SK-N-MC (cell line): Measurements from ENCODE around the gene TMEM121.

Experiments
- DNase-seq: peaks from one replicate; pipeline ENCODE4 v3.0.0-alpha.2; 2011; ENCODE audit warnings: low read depth, low spot score
- H3K27ac ChIP-seq: fragments of 200-600 bp; sonication (generic); 2 replicates; pipeline ENCODE4 v1.5.1; 2016; ENCODE audit warnings: mixed run types
- H3K36me3 ChIP-seq: fragments of 200-600 bp; sonication (generic); 2 replicates; pipeline ENCODE4 v1.6.1; 2017; ENCODE audit warnings: antibody characterized with exemption, low read length, mixed read lengths; ENCODE audit not compliant: insufficient read depth
- H3K4me3 ChIP-seq: fragments of 200-600 bp; sonication (generic); 2 replicates; pipeline ENCODE4 v1.5.1; 2016
- H3K9ac ChIP-seq: fragments of 200-600 bp; sonication (generic); 2 replicates; pipeline ENCODE4 v1.8.0; 2017; ENCODE audit warnings: mixed run types, mixed read lengths; ENCODE audit not compliant: insufficient read length
- H3K9me3 ChIP-seq: fragments of 200-600 bp; sonication (generic); 2 replicates; pipeline ENCODE4 v1.6.1; 2017; ENCODE audit warnings: low read depth, mild to moderate bottlenecking, antibody characterized with exemption, low read length, moderate library complexity, mixed read lengths
- EZH2 ChIP-seq: fragments of 200-600 bp; sonication (generic); IDR thresholded peaks from one replicate; pipeline ENCODE4 v1.6.1; 2017; ENCODE audit warnings: antibody characterized with exemption
- FOXP2 ChIP-seq: optimal IDR thresholded peaks from 2 replicates; pipeline ENCODE3; 2011; ENCODE audit warnings: mild to moderate bottlenecking, moderate library complexity; ENCODE audit not compliant: insufficient read depth; ENCODE audit errors: extremely low read length, control extremely low read depth
- POLR2AphosphoS5 ChIP-seq: IDR thresholded peaks from 2 replicates; pipeline ENCODE4 v1.6.1; 2012; ENCODE audit warnings: mild to moderate bottlenecking, low read depth, low read length, borderline replicate concordance

Gene TMEM121

DNA sequence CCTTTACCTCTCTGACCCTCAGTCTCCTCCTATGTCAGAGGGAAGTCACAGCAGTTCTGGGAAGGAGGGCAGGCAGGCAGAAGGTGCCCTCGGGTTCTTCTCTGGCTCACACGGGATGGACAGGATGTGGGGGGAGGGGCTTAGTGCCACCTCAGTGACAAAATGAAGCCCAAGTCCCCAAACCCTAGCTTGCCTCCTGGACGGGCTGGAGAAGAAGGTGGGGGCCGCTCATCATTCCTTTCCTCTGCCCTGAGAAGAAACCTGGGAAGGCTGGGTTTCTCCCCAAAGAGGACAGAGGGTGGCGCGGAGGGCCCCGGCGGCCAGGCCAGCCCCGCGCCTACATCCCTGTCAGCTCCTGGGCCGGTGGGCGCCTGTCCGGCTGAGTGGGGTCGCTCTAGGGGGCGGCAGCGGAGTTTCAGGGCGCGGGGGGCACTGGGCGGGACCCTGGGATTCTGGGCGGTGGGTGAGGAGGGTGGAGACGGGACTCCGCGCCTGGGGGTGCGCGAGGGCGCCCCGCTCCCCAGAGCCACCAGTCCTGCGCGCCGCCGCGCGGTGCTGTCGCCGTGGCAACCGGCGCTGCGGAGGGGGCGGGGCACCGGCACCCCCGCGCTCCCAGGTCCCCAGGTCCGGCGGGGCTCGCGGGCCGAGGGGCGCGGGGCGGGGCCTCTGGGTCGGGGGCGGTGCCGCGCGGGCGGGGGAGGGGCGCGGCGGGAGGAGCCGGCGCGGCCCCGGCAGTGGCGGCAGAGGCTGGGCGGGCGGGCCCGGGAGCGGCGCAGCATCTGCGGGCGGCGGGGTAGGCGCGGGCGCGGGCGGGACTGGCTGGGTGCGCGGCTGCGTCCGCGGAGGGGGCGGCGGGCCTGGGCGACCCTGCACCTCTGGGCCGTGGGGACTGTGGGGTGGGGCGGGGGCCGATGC lies at the start of gene TMEM121:
TSS of gene TMEM121 (plus strand) at position 723 of the 915 bp plus-strand sequence. CDS start 2,252 bp downstream, outside the sequence.
- no peak for DNase-seq
- Histone ChIP-seq H3K9ac (peak within 1 kb of the TSS; percentile 53), H3K4me3 (peak within 1 kb of the TSS; percentile 81), H3K27ac (no peak within 1 kb of the TSS), H3K9me3 (no peaks in the 10 kb centered on the region), H3K36me3 (no peaks in the 10 kb centered on the region)
- TF ChIP-seq FOXP2 = no peak
- no peak for TF ChIP-seq EZH2
- no peak for TF ChIP-seq POLR2AphosphoS5

DNA sequence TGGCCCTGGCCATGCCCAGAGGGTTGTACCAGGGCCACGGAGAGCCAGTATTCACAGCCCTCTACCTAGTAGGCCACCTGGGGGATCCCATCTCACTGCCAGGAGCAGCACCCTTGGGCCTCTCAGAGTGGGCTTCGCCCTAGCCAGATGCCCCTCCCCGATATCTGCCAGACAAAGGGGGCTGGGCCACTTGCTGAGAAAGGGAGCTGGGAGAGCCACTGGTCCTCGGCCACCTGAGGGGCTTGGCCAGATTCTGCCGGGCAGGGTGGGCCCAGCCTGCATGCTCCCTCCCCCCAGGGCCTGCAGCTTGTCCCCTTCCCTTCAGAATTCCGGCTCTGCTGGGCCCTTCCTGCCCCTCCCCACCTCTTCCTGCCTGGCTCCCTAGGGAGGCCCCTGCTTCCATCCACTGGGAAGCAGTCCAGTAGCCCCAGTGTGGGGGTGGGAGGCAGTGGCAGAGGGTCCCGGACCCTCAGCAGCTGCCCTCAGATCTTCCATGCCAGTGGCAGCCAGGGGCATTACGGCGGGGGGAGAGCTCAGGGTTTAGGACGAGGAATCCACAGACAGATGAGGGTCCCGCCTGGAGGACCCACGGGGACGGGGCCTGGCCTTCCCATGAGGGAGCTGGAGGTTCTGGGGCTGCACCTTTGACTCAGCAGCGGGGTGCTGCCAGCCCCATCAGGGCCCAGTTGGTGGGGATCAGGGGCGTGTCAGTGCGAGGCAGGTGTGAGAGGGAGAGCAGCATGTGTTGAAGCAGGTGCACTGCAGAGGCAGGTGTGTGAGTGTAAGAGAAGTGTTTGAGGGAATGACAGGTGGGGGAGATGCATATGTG lies 49.3 kb upstream of the TMEM121 start:
- no peak for DNase-seq
- TF ChIP-seq POLR2AphosphoS5 = no peak
- no peak for TF ChIP-seq EZH2
- no peak for TF ChIP-seq FOXP2
- peak overlapping the region; percentile 91 for H3K9ac ChIP-seq
- peak overlapping the region; percentile 96 for H3K4me3 ChIP-seq
- peak overlapping the region; percentile 85 for H3K27ac ChIP-seq
- no peaks in the 10 kb centered on the region for H3K9me3 ChIP-seq
- H3K36me3 ChIP-seq = peaks cover 8% of the 10 kb centered on the region

DNA sequence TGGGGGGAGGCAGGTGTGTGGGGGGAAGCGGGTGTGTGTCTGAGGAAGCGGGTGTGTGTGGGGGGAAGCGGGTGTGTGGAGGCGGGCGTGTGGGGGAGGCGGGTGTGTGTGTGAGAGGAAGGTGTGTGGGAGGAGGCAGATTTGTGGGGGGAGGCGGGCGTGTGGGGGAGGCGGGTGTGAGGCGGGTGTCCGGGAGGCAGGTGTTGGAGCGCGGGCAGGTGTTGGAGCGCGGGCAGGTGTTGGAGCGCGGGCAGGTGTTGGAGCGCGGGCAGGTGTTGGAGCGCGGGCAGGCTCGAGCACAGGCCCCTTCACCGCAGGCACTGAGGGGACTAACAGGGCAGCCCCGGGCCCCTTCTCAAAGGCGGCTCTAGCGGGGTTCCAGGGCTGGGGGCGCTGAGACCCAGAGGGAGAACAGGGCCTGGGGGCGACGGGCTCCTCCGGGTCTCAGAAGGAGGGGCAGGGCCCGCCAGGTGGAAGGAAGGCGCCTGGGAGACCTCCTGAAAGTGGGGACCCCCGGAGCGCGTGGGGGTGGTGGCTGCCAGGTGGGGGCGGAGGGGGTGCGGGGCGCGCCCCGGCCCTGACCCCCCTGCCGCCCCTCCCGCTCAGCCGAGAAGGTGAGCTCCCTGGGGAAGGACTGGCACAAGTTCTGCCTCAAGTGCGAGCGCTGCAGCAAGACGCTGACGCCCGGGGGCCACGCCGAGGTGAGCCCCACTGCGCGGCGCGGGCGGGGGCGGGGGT lies 48.6 kb upstream of the TMEM121 start:
- no peaks in the 10 kb centered on the region for H3K9me3 ChIP-seq
- no peak for DNase-seq
- peaks cover 8% of the 10 kb centered on the region for H3K36me3 ChIP-seq
- peak overlapping the region; percentile 85 for H3K27ac ChIP-seq
- TF ChIP-seq EZH2 (no peak), POLR2AphosphoS5 (no peak), FOXP2 (no peak)
- H3K4me3 ChIP-seq = peak overlapping the region; percentile 96
- no peak overlapping the region for H3K9ac ChIP-seq

DNA sequence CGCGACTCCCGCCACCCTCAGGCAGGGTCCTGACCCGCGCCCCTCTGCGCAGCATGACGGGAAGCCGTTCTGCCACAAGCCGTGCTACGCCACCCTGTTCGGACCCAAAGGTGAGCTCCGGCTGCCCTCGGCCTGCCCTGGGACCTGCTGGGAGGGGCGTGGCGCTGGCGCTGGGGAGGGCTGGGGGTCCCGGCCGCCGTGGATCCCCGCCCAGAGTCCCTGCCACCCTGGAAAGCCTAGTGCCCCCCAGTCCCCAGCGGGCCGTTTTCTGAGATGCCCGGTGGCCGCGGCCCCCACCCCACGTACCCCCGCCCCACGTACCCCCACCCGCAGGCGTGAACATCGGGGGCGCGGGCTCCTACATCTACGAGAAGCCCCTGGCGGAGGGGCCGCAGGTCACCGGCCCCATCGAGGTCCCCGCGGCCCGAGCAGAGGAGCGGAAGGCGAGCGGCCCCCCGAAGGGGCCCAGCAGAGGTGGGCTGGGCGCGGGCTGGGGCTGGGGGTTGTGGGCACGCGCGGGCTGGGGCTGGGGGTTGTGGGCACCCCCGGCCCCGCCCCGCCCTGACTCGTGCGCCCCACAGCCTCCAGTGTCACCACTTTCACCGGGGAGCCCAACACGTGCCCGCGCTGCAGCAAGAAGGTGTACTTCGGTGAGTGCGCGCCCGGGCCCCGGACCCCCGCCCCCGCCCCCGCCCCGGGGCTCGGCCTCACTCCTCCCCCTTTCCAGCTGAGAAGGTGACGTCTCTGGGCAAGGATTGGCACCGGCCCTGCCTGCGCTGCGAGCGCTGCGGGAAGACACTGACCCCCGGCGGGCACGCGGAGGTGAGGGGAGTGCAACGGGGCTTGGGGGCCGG lies 47.8 kb upstream of the TMEM121 start:
- no peaks in the 10 kb centered on the region for H3K9me3 ChIP-seq
- no peak overlapping the region for H3K4me3 ChIP-seq
- H3K27ac ChIP-seq = peak overlapping the region; percentile 31; the same call in 1 of the 2 replicates
- TF ChIP-seq EZH2 = no peak
- TF ChIP-seq FOXP2 = no peak
- TF ChIP-seq POLR2AphosphoS5 = no peak
- peaks cover 8% of the 10 kb centered on the region for H3K36me3 ChIP-seq
- no peak overlapping the region for H3K9ac ChIP-seq
- DNase-seq = no peak

DNA sequence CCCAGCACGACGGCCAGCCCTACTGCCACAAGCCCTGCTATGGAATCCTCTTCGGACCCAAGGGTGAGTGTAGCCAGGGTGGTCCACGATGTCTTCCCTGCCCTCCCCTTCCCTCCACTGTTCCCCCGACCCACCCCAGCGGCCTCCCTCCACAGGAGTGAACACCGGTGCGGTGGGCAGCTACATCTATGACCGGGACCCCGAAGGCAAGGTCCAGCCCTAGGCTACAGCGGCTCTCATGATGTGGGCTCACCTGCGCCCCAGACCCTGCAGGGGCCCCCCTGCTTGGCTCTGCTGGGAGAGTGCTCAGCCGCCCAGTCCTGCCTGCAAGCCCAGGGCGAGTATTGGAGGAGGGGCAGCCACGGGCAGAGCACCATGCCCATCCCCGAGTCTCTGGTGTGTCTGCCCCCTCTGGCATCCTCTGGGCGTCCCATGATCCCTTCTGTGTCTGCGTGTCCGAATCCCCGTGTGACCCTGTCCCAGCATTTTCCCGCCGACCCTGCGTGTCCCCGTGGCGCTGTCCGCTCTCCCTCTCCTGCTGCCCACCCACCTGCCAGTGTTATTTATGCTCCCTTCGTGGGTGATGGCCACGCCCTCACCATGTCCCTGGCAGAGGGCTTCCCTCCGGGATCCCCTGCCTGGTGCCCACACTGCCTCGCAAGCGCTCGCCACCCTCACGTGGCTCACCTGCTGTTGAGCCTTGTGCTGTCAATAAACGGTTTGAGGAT lies 46.8 kb upstream of the TMEM121 start:
- Histone ChIP-seq H3K27ac (peak overlapping the region; percentile 97; the same call in 1 of the 2 replicates), H3K9ac (no peak overlapping the region), H3K4me3 (no peak overlapping the region), H3K36me3 (peaks cover 8% of the 10 kb centered on the region), H3K9me3 (no peaks in the 10 kb centered on the region)
- TF ChIP-seq POLR2AphosphoS5 (no peak), EZH2 (no peak), FOXP2 (no peak)
- DNase-seq = no peak

DNA sequence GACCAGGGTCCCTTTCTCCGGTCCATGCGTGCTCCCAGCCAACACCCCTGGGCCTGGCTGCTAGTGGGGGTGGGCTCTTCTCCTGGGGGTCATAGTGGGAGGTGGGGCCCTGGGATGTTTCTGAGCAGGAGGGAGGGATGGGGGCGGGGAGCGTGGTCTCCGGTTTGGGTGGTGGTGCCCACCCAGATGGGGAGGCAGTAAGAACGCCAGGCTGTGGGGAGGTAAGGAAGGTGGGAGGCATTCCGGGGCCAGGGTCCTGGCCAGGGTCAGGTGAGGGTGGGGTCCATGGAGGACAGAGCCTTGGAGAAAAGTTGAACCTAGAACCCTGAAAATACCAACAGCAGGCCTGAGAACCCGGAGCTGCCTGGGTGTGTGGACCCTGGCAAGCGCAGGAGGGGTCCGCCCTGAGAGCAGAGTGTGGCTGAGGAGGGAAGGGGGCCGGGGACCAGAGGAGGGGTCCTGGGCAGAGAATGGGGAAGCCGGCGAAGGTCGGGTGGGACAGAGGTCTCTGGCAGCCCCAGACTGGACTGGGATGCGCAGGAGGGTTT lies 46.1 kb upstream of the TMEM121 start:
- Histone ChIP-seq H3K9me3 (no peaks in the 10 kb centered on the region), H3K36me3 (peaks cover 8% of the 10 kb centered on the region), H3K27ac (peak overlapping the region; percentile 97), H3K4me3 (peak overlapping the region; percentile 79; the same call in 1 of the 2 replicates), H3K9ac (no peak overlapping the region)
- no peak for TF ChIP-seq FOXP2
- no peak for TF ChIP-seq POLR2AphosphoS5
- no peak for TF ChIP-seq EZH2
- DNase-seq = no peak
